HepG2 (cell line): ENCODE results near the gene EGF. TPM values are rescaled to one million over a fixed set of nuclear protein-coding genes. Genes with fewer than 3 reads are reported as not detected.

Source experiments
- ATAC-seq: fragments of 200-7000 bp; cut with Tn5 transposase; 3 replicates; pipeline ENCODE4 v1.9.1; 2020; ENCODE audit warnings: mild to moderate bottlenecking, moderate library complexity
- BruUV-seq: library from RNA; stranded (reverse); fragments of 400-500 nt; replicated peaks from 2 replicates; lab custom pipeline; 2021; lab: Mats Ljungman, UMichigan
- CTCF ChIA-PET: fragments of 300-600 bp; formaldehyde crosslinking; extraction: SDS; loops from one replicate; lab custom pipeline; 2021; ENCODE audit warnings: low total read pairs, inconsistent platforms, low intra/inter-chr PET ratio; lab: Yijun Ruan, JAX
- POLR2A ChIA-PET: fragments of 350-600 bp; sonication (Branson Sonifier 250); formaldehyde crosslinking; loops from one replicate; lab custom pipeline; 2020; ENCODE audit warnings: antibody characterized with exemption, inconsistent platforms; lab: Yijun Ruan, JAX
- DNase-seq: peaks from one replicate; pipeline ENCODE4 v3.0.0-alpha.2; 2015; ENCODE audit warnings: low spot score
- FAIRE-seq: peaks from 3 replicates; lab custom pipeline; 2011; peaks lifted over from hg19 to GRCh38; lab: Jason Lieb, UNC
- H2AFZ ChIP-seq: one replicate; pipeline ENCODE4 v1.6.1; 2011; ENCODE audit warnings: low read length, inconsistent platforms
- H3K27ac ChIP-seq: fragments of 300-600 bp; 3 replicates; pipeline ENCODE4 v1.8.0; 2011; ENCODE audit warnings: mixed run types, mild to moderate bottlenecking, mixed read lengths, low read length, inconsistent platforms; ENCODE audit not compliant: insufficient read depth; ENCODE audit errors: extremely low read length
- H3K27me3 ChIP-seq, 2 experiments: fragments of 200-600 bp in 1 of 2; 2 replicates in 1 of 2; 3 replicates in 1 of 2; pipeline versions ENCODE4 v1.6.0 to v1.8.0; 2011; ENCODE audit warnings: low read length in 2 of 2, mild to moderate bottlenecking in 2 of 2, moderate library complexity in 2 of 2, inconsistent platforms in 1 of 2; ENCODE audit not compliant: insufficient read depth in 2 of 2, control insufficient read depth in 1 of 2
- H3K36me3 ChIP-seq, 2 experiments: fragments of 200-600 bp in 1 of 2; replicated peaks in 1 of 2; 2 replicates in 1 of 2; 3 replicates in 1 of 2; pipeline versions ENCODE4 v1.5.1 to v1.8.0; 2011; ENCODE audit warnings: low read length in 2 of 2, inconsistent platforms in 1 of 2; ENCODE audit not compliant: insufficient read depth in 2 of 2, control insufficient read depth in 1 of 2
- H3K4me1 ChIP-seq: 2 replicates; pipeline ENCODE4 v1.5.1; 2012; ENCODE audit warnings: low read length, inconsistent platforms; ENCODE audit not compliant: insufficient read depth
- H3K4me2 ChIP-seq: 2 replicates; pipeline ENCODE4 v1.6.0; 2011; ENCODE audit warnings: low read depth, low read length, inconsistent platforms
- H3K4me3 ChIP-seq, 3 experiments: fragments of 200-600 bp in 1 of 3; sonication (generic), shearing (Covaris generic) in 1 of 3; replicated peaks in 1 of 3; 2 replicates each; pipeline ENCODE4 v1.5.1; 2011 to 2016; ENCODE audit warnings: low read length in 3 of 3, inconsistent platforms in 2 of 3, low read depth in 2 of 3, mild to moderate bottlenecking in 2 of 3, control low read depth in 1 of 3, mixed read lengths in 1 of 3; ENCODE audit not compliant: insufficient read depth in 1 of 3
- H3K79me2 ChIP-seq: one replicate; pipeline ENCODE4 v1.6.1; 2011; ENCODE audit warnings: low read length, inconsistent platforms; ENCODE audit not compliant: insufficient read depth
- H3K9ac ChIP-seq: 2 replicates; pipeline ENCODE4 v1.6.0; 2011; ENCODE audit warnings: mild to moderate bottlenecking, low read depth, low read length, inconsistent platforms; ENCODE audit not compliant: insufficient read depth
- H3K9me3 ChIP-seq: 2 replicates; pipeline ENCODE4 v1.5.1; 2012; ENCODE audit warnings: mild to moderate bottlenecking, low read length
- H4K20me1 ChIP-seq: 2 replicates; pipeline ENCODE4 v1.6.0; 2011; ENCODE audit warnings: inconsistent platforms, mild to moderate bottlenecking, low read length, moderate library complexity; ENCODE audit not compliant: insufficient read depth
- AFF4 ChIP-seq: sonication (generic); formaldehyde crosslinking; IDR thresholded peaks from 2 replicates; pipeline ENCODE4 v1.4.0; 2020; ENCODE audit warnings: missing genetic modification reagents
- AHR ChIP-seq: IDR thresholded peaks from 2 replicates; pipeline ENCODE4 v1.6.1; 2018; ENCODE audit warnings: missing genetic modification reagents, missing compliant biosample characterization
- ELF3 ChIP-seq: IDR thresholded peaks from 2 replicates; pipeline ENCODE4 v1.6.1; 2016; ENCODE audit warnings: missing genetic modification reagents, missing compliant biosample characterization
- ETS1 ChIP-seq: sonication (generic); formaldehyde crosslinking; IDR thresholded peaks from 2 replicates; pipeline ENCODE4 v1.4.0; 2020; ENCODE audit warnings: missing genetic modification reagents
- HMG20B ChIP-seq: conservative IDR thresholded peaks from 2 replicates; pipeline ENCODE4 v1.6.1; 2016; ENCODE audit warnings: missing genetic modification reagents, missing compliant biosample characterization
- PTBP1 ChIP-seq: fragments of 200-400 bp; formaldehyde crosslinking; IDR thresholded peaks from 2 replicates; pipeline ENCODE4 v1.6.1; 2018; ENCODE audit warnings: low read length, low read depth; ENCODE audit not compliant: poor library complexity, severe bottlenecking
- SOX5 ChIP-seq: IDR thresholded peaks from 2 replicates; pipeline ENCODE4 v1.6.1; 2016; ENCODE audit warnings: borderline replicate concordance
- UBTF ChIP-seq: sonication (generic); formaldehyde crosslinking; IDR thresholded peaks from 2 replicates; pipeline ENCODE4 v1.4.0; 2020; ENCODE audit warnings: mild to moderate bottlenecking, missing genetic modification reagents
- ZNF292 ChIP-seq: sonication (generic); formaldehyde crosslinking; IDR thresholded peaks from 2 replicates; pipeline ENCODE4 v1.8.1; 2022; ENCODE audit warnings: mild to moderate bottlenecking, low read depth, missing genetic modification reagents, borderline replicate concordance
- ZNF296 ChIP-seq: sonication (generic); formaldehyde crosslinking; conservative IDR thresholded peaks from 2 replicates; pipeline ENCODE4 v1.5.0; 2020; ENCODE audit warnings: mild to moderate bottlenecking, missing genetic modification reagents
- ZNF546 ChIP-seq: sonication (generic); formaldehyde crosslinking; conservative IDR thresholded peaks from 2 replicates; pipeline ENCODE4 v1.8.1; 2023; ENCODE audit warnings: mild to moderate bottlenecking, missing genetic modification reagents
- ZNF567 ChIP-seq: sonication (generic); formaldehyde crosslinking; IDR thresholded peaks from 2 replicates; pipeline ENCODE4 v1.8.1; 2023; ENCODE audit warnings: mild to moderate bottlenecking, missing genetic modification reagents, borderline replicate concordance
- ZNF7 ChIP-seq: IDR thresholded peaks from 2 replicates; pipeline ENCODE4 v1.6.1; 2016; ENCODE audit warnings: missing biosample characterization, missing genetic modification reagents
- ZNF704 ChIP-seq: sonication (generic); formaldehyde crosslinking; IDR thresholded peaks from 2 replicates; pipeline ENCODE4 v1.8.1; 2023; ENCODE audit warnings: mild to moderate bottlenecking, inconsistent platforms, moderate library complexity, missing genetic modification reagents, borderline replicate concordance
- ZNF788 ChIP-seq: sonication (generic); formaldehyde crosslinking; IDR thresholded peaks from 2 replicates; pipeline ENCODE4 v1.5.0; 2020; ENCODE audit warnings: mild to moderate bottlenecking, missing genetic modification reagents, borderline replicate concordance
- WGBS: methylation state at CpG from one replicate; pipeline ENCODE4 v1.1.6; 2017; ENCODE audit warnings: low lambda C conversion rate; 5-methylcytosine and 5-hydroxymethylcytosine counted together
- in situ Hi-C: cut with HindIII; loops from 2 replicates; pipeline ENCODE4 v1.10.0; 2017; ENCODE audit warnings: low pct_unique_long_range_greater_than_20kb; ENCODE audit not compliant: extremely low pct_ligation_motif_present
- intact Hi-C: fragments of 100-400 bp; cut with micrococcal nuclease; formaldehyde crosslinking; loops from one replicate; pipeline ENCODE4 v1.10.0; 2022; ENCODE audit not compliant: unreplicated experiment
- polyA plus RNA-seq, 8 experiments: library from polyadenylated mRNA; depleted of rRNA in 3 of 8; stranded (reverse) in 7 of 8; unstranded in 1 of 8; fragments of >200 nt; fragmentation: Illumina TruSeq in 4 of 8; extraction: Trizol in 4 of 8; gene quantifications; 2 replicates each; pipeline versions ENCODE4 v1.2.1 to v1.2.3, GENCODE V29; 2011 to 2016; ENCODE audit warnings: low read depth in 4 of 8, missing spikeins in 1 of 8, mixed read lengths in 1 of 8; ENCODE audit not compliant: insufficient read depth in 1 of 8
- total RNA-seq, 5 experiments: library from RNA; depleted of rRNA; stranded (reverse); fragments of >200 nt; fragmentation: Illumina TruSeq; extraction: Trizol; gene quantifications; 2 replicates each; pipeline ENCODE4 v1.2.3, GENCODE V29; 2016; ENCODE audit warnings: low read depth in 1 of 5

The EGF gene
- total and polyA plus RNA-seq, 2 of the 13 experiments (the other 11 are each of a cell fraction or from before 2014, with no cell fraction given) = 0.07 to 0.08 TPM

GRCh38 chr4:109979920-109980717 lies 67.4 kb downstream of the EGF start:
- H3K4me2 ChIP-seq = no peak overlapping the region
- H3K4me1 ChIP-seq = no peaks in the 10 kb centered on the region
- H3K79me2 ChIP-seq = no peaks in the 10 kb centered on the region
- no peak overlapping the region for H2AFZ ChIP-seq
- no peak overlapping the region for H3K9ac ChIP-seq
- WGBS = 22% methylated on average over 5 of the region's 5 CpGs
- no peaks in the 10 kb centered on the region for H3K27me3 ChIP-seq
- CTCF ChIA-PET = no interaction called here
- H3K36me3 ChIP-seq = no peaks in the 10 kb centered on the region
- POLR2A ChIA-PET = no interaction called here
- no peak for ATAC-seq
- in situ Hi-C loops = loop anchor here (10.0 kb wide), 1 partner anchor 555 kb away; no protein-coding TSS in a partner anchor
- no TSS peak for BruUV-seq
- H3K27ac ChIP-seq = no peak overlapping the region
- no peak overlapping the region for H3K4me3 ChIP-seq
- no peak for DNase-seq
- intact Hi-C loops = loop anchor here (5.0 to 10.0 kb wide), 3 partner anchors 153 to 325 kb away; partner anchors contain the start of genes CASP6 and RRH
- no peak for FAIRE-seq
- H3K9me3 ChIP-seq = no peaks in the 10 kb centered on the region
- H4K20me1 ChIP-seq = no peaks in the 10 kb centered on the region
- no peak for TF ChIP-seq ZNF296 (CRISPR knock-in tag)
- TF ChIP-seq ELF3 (CRISPR knock-in tag) = no peak
- TF ChIP-seq SOX5 = no peak
- TF ChIP-seq AHR (CRISPR knock-in tag) = no peak
- no peak for TF ChIP-seq HMG20B (CRISPR knock-in tag)
- TF ChIP-seq ZNF292 = no peak
- no peak for TF ChIP-seq ZNF567 (CRISPR knock-in tag)
- TF ChIP-seq ZNF704 (CRISPR knock-in tag) = no peak
- TF ChIP-seq ETS1 (CRISPR knock-in tag) = no peak
- TF ChIP-seq ZNF7 (CRISPR knock-in tag) = no peak
- no peak for TF ChIP-seq UBTF (CRISPR knock-in tag)
- no peak for TF ChIP-seq AFF4 (CRISPR knock-in tag)
- no peak for TF ChIP-seq ZNF788 (CRISPR knock-in tag)
- no peak for TF ChIP-seq PTBP1
- TF ChIP-seq ZNF546 (CRISPR knock-in tag) = no peak
